HepG2 (cell line): Measurements from ENCODE around the gene FAM83D. TPM values are rescaled to one million over a fixed set of nuclear protein-coding genes. Genes with fewer than 3 reads are reported as not detected.
A peak's percentile ranks its signal among the peaks of the same experiment; 100 is the strongest.

Source experiments
- AFF4 ChIP-seq: sonication (generic); formaldehyde crosslinking; IDR thresholded peaks from 2 replicates; pipeline ENCODE4 v1.4.0; 2020; ENCODE audit warnings: missing genetic modification reagents
- CEBPB ChIP-seq: IDR thresholded peaks from 2 replicates; pipeline ENCODE4 v1.6.1; 2011; ENCODE audit warnings: low read depth, low read length, improper control_type of control experiment, borderline replicate concordance
- GRHL1 ChIP-seq: sonication (generic); formaldehyde crosslinking; conservative IDR thresholded peaks from 2 replicates; pipeline ENCODE4 v1.8.0; 2022; ENCODE audit warnings: missing genetic modification reagents
- HNRNPK ChIP-seq: fragments of 200-400 bp; formaldehyde crosslinking; IDR thresholded peaks from 2 replicates; pipeline ENCODE4 v1.6.1; 2018; ENCODE audit warnings: low read length, low read depth, moderate library complexity, mild to moderate bottlenecking; ENCODE audit not compliant: poor library complexity, severe bottlenecking
- HNRNPL ChIP-seq: fragments of 200-400 bp; formaldehyde crosslinking; IDR thresholded peaks from 2 replicates; pipeline ENCODE4 v1.6.1; 2017; ENCODE audit warnings: mild to moderate bottlenecking, low read depth, low read length
- KLF6 ChIP-seq: IDR thresholded peaks from 2 replicates; pipeline ENCODE4 v1.8.0; 2016; ENCODE audit warnings: missing biosample characterization, missing genetic modification reagents
- SIN3B ChIP-seq: fragments of 150-350 bp; IDR thresholded peaks from 2 replicates; pipeline ENCODE4 v1.6.1; 2014; ENCODE audit warnings: low read length
- ZHX2 ChIP-seq, 2 experiments: sonication (generic) in 1 of 2; formaldehyde crosslinking in 1 of 2; IDR thresholded peaks; 2 replicates each; pipeline versions ENCODE4 v1.6.1 to v1.9.0; 2014 to 2022; ENCODE audit warnings: antibody characterized with exemption in 1 of 2, borderline replicate concordance in 1 of 2, inconsistent platforms in 1 of 2, low read depth in 1 of 2, missing genetic modification reagents in 1 of 2
- ZNF576 ChIP-seq: sonication (generic); formaldehyde crosslinking; IDR thresholded peaks from 2 replicates; pipeline ENCODE4 v1.4.0; 2020; ENCODE audit warnings: mild to moderate bottlenecking, missing genetic modification reagents
- ZNF644 ChIP-seq: IDR thresholded peaks from 2 replicates; pipeline ENCODE4 v1.6.1; 2016; ENCODE audit warnings: low read depth
- polyA plus RNA-seq, 8 experiments: library from polyadenylated mRNA; depleted of rRNA in 3 of 8; stranded (reverse) in 7 of 8; unstranded in 1 of 8; fragments of >200 nt; fragmentation: Illumina TruSeq in 4 of 8; extraction: Trizol in 4 of 8; gene quantifications; 2 replicates each; pipeline versions ENCODE4 v1.2.1 to v1.2.3, GENCODE V29; 2011 to 2016; ENCODE audit warnings: low read depth in 4 of 8, missing spikeins in 1 of 8, mixed read lengths in 1 of 8; ENCODE audit not compliant: insufficient read depth in 1 of 8
- total RNA-seq, 5 experiments: library from RNA; depleted of rRNA; stranded (reverse); fragments of >200 nt; fragmentation: Illumina TruSeq; extraction: Trizol; gene quantifications; 2 replicates each; pipeline ENCODE4 v1.2.3, GENCODE V29; 2016; ENCODE audit warnings: low read depth in 1 of 5

The FAM83D gene
- total and polyA plus RNA-seq, 2 of the 13 experiments (the other 11 are each of a cell fraction or from before 2014, with no cell fraction given) = 51.4 to 64.0 TPM

- no peak for TF ChIP-seq ZHX2 (IDR thresholded peaks at IDR 0.05; ENCODE audit: low read depth)
- TF ChIP-seq ZHX2 (CRISPR knock-in tag; IDR thresholded peaks at IDR 0.05; ENCODE audit: borderline replicate concordance) = no peak
- no peak for TF ChIP-seq GRHL1 (CRISPR knock-in tag)
- TF ChIP-seq ZNF644 = no peak
- TF ChIP-seq SIN3B = no peak
- TF ChIP-seq HNRNPK = peak; percentile 87
- no peak for TF ChIP-seq KLF6 (CRISPR knock-in tag)
- TF ChIP-seq ZNF576 = no peak
- no peak for TF ChIP-seq AFF4
- TF ChIP-seq HNRNPL = no peak
- TF ChIP-seq CEBPB = no peak
Observed at GRCh38 chr20:38982291-38982690, 56.1 kb downstream of the FAM83D start (continued).
